Measurements from ENCODE around the gene PKIG. TPM values are rescaled to one million over a fixed set of nuclear protein-coding genes. Genes with fewer than 3 reads are reported as not detected.

Gene PKIG
- total and polyA plus RNA-seq, 2 of the 8 experiments (the other 6 are each of a cell fraction or from before 2014, with no cell fraction given), result 26.7 to 34.3 TPM

DNA sequence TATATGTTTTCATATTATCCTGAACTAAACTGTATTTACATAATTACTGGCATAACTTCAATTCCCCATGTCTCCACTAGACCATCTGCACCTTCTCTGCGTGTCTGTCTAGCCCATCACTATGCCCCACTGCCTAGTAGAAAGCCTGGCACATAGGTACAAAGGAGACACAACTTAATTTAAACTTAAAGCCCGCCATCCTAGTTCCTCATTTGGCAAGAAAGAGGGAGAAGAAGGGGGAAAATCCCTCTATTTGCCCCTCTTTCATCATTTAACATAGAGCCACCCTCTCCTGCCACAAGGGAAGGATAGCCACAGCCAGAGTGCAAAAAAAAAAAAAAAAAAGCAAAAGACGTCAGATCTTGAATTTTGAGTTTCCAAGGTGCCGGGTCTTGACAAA is 1.8 kb downstream of the PKIG start:
- Histone ChIP-seq H3K4me3 (ENCODE audit: extremely low read depth in 1 of 4, insufficient read depth in 2 of 4, low read depth in 3 of 4, low read length in 4 of 4) (no peak overlapping the region), H3K27me3 (replicated peaks in 1 of 4; ENCODE audit: control insufficient read depth in 3 of 4, extremely low read depth in 1 of 4, insufficient read depth in 3 of 4, low read length in 3 of 4) (no peaks in the 10 kb centered on the region), H2BK20ac (ENCODE audit: low read length) (no peak overlapping the region), H3K36me3 (ENCODE audit: control insufficient read depth in 2 of 4, insufficient read depth in 4 of 4, low read length in 3 of 4) (no peaks in the 10 kb centered on the region), H3K23me2 (ENCODE audit: low read depth, low read length) (no peaks in the 10 kb centered on the region), H4K5ac (ENCODE audit: insufficient read length, low read depth, low read length) (no peak overlapping the region), H3K56ac (replicated peaks; ENCODE audit: insufficient read length, low read depth, low read length) (no peak overlapping the region), H4K20me1 (replicated peaks in 1 of 2; ENCODE audit: control insufficient read depth in 1 of 2, insufficient read depth in 2 of 2, low read length in 2 of 2) (peaks cover 0 to 1% of the 10 kb centered on the region in 2 experiments), H4K91ac (replicated peaks; ENCODE audit: insufficient read length, low read length) (no peak overlapping the region), H3K27ac (ENCODE audit: low read depth, low read length) (no peak overlapping the region), H3K4me1 (replicated peaks in 1 of 4; ENCODE audit: control insufficient read depth in 3 of 4, insufficient read depth in 4 of 4, low read length in 3 of 4) (peaks cover 7 to 17% (median 11%) of the 10 kb centered on the region in 4 experiments), H3K79me1 (ENCODE audit: low read depth, low read length) (peaks cover 2% of the 10 kb centered on the region; the same call in 1 of the 2 replicates), H2BK120ac (replicated peaks; ENCODE audit: low read depth, low read length) (no peak overlapping the region), H2BK15ac (ENCODE audit: low read length) (no peak overlapping the region), H3K14ac (ENCODE audit: insufficient read length) (no peak overlapping the region), H3K79me2 (ENCODE audit: control insufficient read depth in 1 of 2, insufficient read depth in 2 of 2, low read length in 2 of 2) (no peaks in the 10 kb centered on the region), H3K18ac (ENCODE audit: extremely low read depth, low read length) (no peak overlapping the region), H3K4me2 (ENCODE audit: insufficient read depth in 1 of 2, low read depth in 2 of 2, low read length in 2 of 2) (no peak overlapping the region), H2AK5ac (ENCODE audit: low read depth, low read length) (no peak overlapping the region), H4K8ac (ENCODE audit: extremely low read depth, insufficient read depth, low read length) (no peak overlapping the region), H3K23ac (ENCODE audit: insufficient read length) (no peak overlapping the region), H3K4ac (replicated peaks; ENCODE audit: insufficient read length, low read depth, low read length) (no peak overlapping the region), H2BK12ac (ENCODE audit: low read depth, low read length) (no peak overlapping the region), H3K9ac (replicated peaks in 1 of 4; ENCODE audit: extremely low read depth in 1 of 4, low read depth in 3 of 4, low read length in 3 of 4) (no peak overlapping the region), H3K9me3 (ENCODE audit: insufficient read depth in 2 of 2, low read depth in 1 of 2, low read length in 1 of 2) (no peaks in the 10 kb centered on the region), H2BK5ac (ENCODE audit: low read depth, low read length) (no peak overlapping the region), H2AFZ (ENCODE audit: low read length) (no peak overlapping the region)
- CTCF ChIA-PET (ENCODE audit: partially characterized antibody), result interaction anchor here (1.3 kb wide), 1 partner anchor 19 kb away, joined by 4 read pairs; no protein-coding TSS in a partner anchor
- no peak for FAIRE-seq
- no peak for DNase-seq (ENCODE audit: low read depth in 1 of 2, low spot score in 2 of 2)
- POLR2A ChIA-PET (ENCODE audit: partially characterized antibody), result no interaction called here
- WGBS, 2 experiments (ENCODE audit: extremely low coverage in 1 of 2, insufficient coverage in 1 of 2, insufficient read length in 1 of 2, insufficient replicate concordance in 2 of 2, low coverage in 1 of 2, low lambda C conversion rate in 2 of 2, missing lambda C conversion rate in 1 of 2), result 100% methylated on average over 3 of the region's 4 CpGs; no CpG with 5 or more reads in 1 of the 2 experiments
- no peak for TF ChIP-seq CEBPB (IDR thresholded peaks at IDR 0.05; ENCODE audit: low read depth, low read length)
- no peak for TF ChIP-seq PHF8 (conservative IDR thresholded peaks at IDR 0.05; ENCODE audit: low read depth, low read length)
- no peak for TF ChIP-seq MAFK (IDR thresholded peaks at IDR 0.05; ENCODE audit: low read depth, low read length)
- TF ChIP-seq ASH2L (IDR thresholded peaks at IDR 0.05; ENCODE audit: low read length), result no peak
- no peak for TF ChIP-seq RBBP5 (IDR thresholded peaks at IDR 0.05; ENCODE audit: borderline replicate concordance, low read depth, low read length)
- no peak for TF ChIP-seq SRF (IDR thresholded peaks at IDR 0.05; ENCODE audit: low read depth, low read length)
- no peak for TF ChIP-seq SP2 (IDR thresholded peaks at IDR 0.05; ENCODE audit: low read length)
- TF ChIP-seq, protein P1, sequence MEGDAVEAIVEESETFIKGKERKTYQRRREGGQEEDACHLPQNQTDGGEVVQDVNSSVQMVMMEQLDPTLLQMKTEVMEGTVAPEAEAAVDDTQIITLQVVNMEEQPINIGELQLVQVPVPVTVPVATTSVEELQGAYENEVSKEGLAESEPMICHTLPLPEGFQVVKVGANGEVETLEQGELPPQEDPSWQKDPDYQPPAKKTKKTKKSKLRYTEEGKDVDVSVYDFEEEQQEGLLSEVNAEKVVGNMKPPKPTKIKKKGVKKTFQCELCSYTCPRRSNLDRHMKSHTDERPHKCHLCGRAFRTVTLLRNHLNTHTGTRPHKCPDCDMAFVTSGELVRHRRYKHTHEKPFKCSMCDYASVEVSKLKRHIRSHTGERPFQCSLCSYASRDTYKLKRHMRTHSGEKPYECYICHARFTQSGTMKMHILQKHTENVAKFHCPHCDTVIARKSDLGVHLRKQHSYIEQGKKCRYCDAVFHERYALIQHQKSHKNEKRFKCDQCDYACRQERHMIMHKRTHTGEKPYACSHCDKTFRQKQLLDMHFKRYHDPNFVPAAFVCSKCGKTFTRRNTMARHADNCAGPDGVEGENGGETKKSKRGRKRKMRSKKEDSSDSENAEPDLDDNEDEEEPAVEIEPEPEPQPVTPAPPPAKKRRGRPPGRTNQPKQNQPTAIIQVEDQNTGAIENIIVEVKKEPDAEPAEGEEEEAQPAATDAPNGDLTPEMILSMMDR (IDR thresholded peaks at IDR 0.05; ENCODE audit: control extremely low read depth in 1 of 3, insufficient read depth in 1 of 3, low read depth in 1 of 3, low read length in 3 of 3), result no peak
- TF ChIP-seq SP1 (IDR thresholded peaks at IDR 0.05; ENCODE audit: low read depth, low read length), result no peak
- no peak for TF ChIP-seq EZH2 (IDR thresholded peaks at IDR 0.05; ENCODE audit: low read depth, low read length, severe bottlenecking)
- TF ChIP-seq HDAC2 (IDR thresholded peaks at IDR 0.05; ENCODE audit: borderline replicate concordance in 1 of 2, low read depth in 2 of 2, low read length in 2 of 2), result no peak
- no peak for TF ChIP-seq POLR2A (IDR thresholded peaks at IDR 0.05; ENCODE audit: control extremely low read depth in 1 of 2, low read depth in 2 of 2, low read length in 2 of 2)
- no peak for TF ChIP-seq SIX5 (IDR thresholded peaks at IDR 0.05; ENCODE audit: low read depth, low read length)
